Measurements from ENCODE around the gene PNKD. TPM values are rescaled to one million over a fixed set of nuclear protein-coding genes. Genes with fewer than 3 reads are reported as not detected.

The PNKD gene
- total and polyA plus RNA-seq, 2 experiments from 2014 or later: 28.2 to 83.3 TPM

DNA sequence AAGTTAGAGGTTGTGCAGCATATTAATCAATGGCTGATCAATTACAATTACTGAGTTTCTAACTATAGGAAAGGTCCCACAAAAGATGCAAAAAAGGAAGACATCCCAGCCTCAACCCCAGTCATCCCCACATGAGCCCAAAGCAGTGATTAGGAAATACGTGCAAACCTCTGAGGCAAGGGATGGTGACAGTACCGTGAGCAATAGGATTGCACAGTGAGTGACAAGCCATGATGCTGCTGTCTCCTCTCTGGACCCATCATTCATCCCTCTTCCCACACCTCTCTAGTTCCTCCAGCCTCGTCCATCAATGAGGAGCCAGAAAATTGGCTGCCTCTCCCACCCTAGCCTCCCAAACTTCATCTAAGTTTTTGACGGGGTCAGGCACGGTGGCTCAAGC is 107.7 kb downstream of the PNKD start:
- Histone ChIP-seq H3K36me3 (ENCODE audit: insufficient read depth) (no peaks in the 10 kb centered on the region), H3K27ac (ENCODE audit: low read depth) (no peak overlapping the region), H3K9me2 (ENCODE audit: insufficient read depth) (no peaks in the 10 kb centered on the region), H3K4me3 (no peak overlapping the region), H3K4me2 (no peak overlapping the region), H3K27me3 (ENCODE audit: insufficient read depth) (no peaks in the 10 kb centered on the region), H3F3A (replicated peaks; ENCODE audit: low read depth) (no peaks in the 10 kb centered on the region), H3K4me1 (ENCODE audit: insufficient read depth) (no peaks in the 10 kb centered on the region), H2AFZ (no peak overlapping the region), H4K20me1 (replicated peaks; ENCODE audit: insufficient read depth) (no peaks in the 10 kb centered on the region), H3K79me2 (replicated peaks; ENCODE audit: insufficient read depth) (no peaks in the 10 kb centered on the region)
- Mint-ChIP-seq H3K4me3 (no peak overlapping the region), H3K27me3 (ENCODE audit: insufficient read depth, low read depth, poor library complexity) (peaks cover 9% of the 10 kb centered on the region), H3K4me1 (no peaks in the 10 kb centered on the region), H3K9me3 (no peaks in the 10 kb centered on the region), H3K27ac (no peak overlapping the region), H3K36me3 (ENCODE audit: low read depth) (no peaks in the 10 kb centered on the region)
- DNase-seq (ENCODE audit: low spot score) (no peak), ATAC-seq (no peak)
- TF ChIP-seq POLR2AphosphoS5 (IDR thresholded peaks at IDR 0.05; ENCODE audit: low read depth): no peak
- TF ChIP-seq, protein P1, sequence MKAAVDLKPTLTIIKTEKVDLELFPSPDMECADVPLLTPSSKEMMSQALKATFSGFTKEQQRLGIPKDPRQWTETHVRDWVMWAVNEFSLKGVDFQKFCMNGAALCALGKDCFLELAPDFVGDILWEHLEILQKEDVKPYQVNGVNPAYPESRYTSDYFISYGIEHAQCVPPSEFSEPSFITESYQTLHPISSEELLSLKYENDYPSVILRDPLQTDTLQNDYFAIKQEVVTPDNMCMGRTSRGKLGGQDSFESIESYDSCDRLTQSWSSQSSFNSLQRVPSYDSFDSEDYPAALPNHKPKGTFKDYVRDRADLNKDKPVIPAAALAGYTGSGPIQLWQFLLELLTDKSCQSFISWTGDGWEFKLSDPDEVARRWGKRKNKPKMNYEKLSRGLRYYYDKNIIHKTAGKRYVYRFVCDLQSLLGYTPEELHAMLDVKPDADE (IDR thresholded peaks at IDR 0.05): no peak
- no peak for TF ChIP-seq EZH2 (IDR thresholded peaks at IDR 0.05; ENCODE audit: low read depth, unreplicated experiment)
- TF ChIP-seq STAT1 (IDR thresholded peaks at IDR 0.05; ENCODE audit: unreplicated experiment): no peak
- TF ChIP-seq JUNB (IDR thresholded peaks at IDR 0.05; ENCODE audit: unreplicated experiment): no peak
- no peak for TF ChIP-seq NANOG (IDR thresholded peaks at IDR 0.05; ENCODE audit: borderline replicate concordance)

DNA sequence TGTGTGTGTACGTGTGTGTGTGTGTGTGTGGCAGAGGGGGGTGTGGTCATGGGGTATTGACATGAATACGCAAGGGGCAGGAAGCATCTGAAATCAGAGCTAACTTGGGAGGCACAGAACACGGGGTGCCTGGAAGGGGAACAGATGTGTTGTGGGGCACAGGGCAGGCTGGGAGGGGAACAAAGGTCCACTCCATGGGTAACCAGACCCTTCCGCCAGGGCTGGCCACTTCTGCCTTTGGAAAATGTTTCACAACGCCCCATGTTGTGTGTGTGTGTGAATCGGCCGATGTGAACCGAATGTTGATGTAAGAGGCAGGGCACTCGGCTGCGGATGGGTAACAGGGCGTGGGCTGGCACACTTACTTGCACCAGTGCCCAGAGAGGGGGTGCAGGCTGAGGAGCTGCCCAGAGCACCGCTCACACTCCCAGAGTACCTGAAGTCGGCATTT is 111.6 kb downstream of the PNKD start, which contains the start of gene SLC11A1:
TSS of gene SLC11A1 (plus strand) at position 358 of the 451 bp plus-strand sequence. CDS start 96 bp downstream, outside the sequence.
- H3K36me3 Mint-ChIP-seq (ENCODE audit: low read depth): no peaks in the 10 kb centered on the region
- H3K27me3 ChIP-seq (ENCODE audit: insufficient read depth): peaks cover 17% of the 10 kb centered on the region
- H3K4me3 Mint-ChIP-seq: no peak within 1 kb of the TSS
- no peak within 1 kb of the TSS for H2AFZ ChIP-seq
- H3F3A ChIP-seq (replicated peaks; ENCODE audit: low read depth): no peaks in the 10 kb centered on the region; the same call in 1 of the 2 replicates
- H3K9me2 ChIP-seq (ENCODE audit: insufficient read depth): no peaks in the 10 kb centered on the region
- peaks cover 1% of the 10 kb centered on the region; the same call in 1 of the 3 replicates for H3K4me1 Mint-ChIP-seq
- H3K36me3 ChIP-seq (ENCODE audit: insufficient read depth): no peaks in the 10 kb centered on the region
- no peak within 1 kb of the TSS for H3K27ac Mint-ChIP-seq
- H3K4me3 ChIP-seq: no peak within 1 kb of the TSS
- TF ChIP-seq REST (IDR thresholded peaks at IDR 0.05; ENCODE audit: unreplicated experiment): no peak
- no peak for TF ChIP-seq CREB1 (CRISPR knock-in tag; IDR thresholded peaks at IDR 0.05; ENCODE audit: low read depth)
- TF ChIP-seq, protein P2, sequence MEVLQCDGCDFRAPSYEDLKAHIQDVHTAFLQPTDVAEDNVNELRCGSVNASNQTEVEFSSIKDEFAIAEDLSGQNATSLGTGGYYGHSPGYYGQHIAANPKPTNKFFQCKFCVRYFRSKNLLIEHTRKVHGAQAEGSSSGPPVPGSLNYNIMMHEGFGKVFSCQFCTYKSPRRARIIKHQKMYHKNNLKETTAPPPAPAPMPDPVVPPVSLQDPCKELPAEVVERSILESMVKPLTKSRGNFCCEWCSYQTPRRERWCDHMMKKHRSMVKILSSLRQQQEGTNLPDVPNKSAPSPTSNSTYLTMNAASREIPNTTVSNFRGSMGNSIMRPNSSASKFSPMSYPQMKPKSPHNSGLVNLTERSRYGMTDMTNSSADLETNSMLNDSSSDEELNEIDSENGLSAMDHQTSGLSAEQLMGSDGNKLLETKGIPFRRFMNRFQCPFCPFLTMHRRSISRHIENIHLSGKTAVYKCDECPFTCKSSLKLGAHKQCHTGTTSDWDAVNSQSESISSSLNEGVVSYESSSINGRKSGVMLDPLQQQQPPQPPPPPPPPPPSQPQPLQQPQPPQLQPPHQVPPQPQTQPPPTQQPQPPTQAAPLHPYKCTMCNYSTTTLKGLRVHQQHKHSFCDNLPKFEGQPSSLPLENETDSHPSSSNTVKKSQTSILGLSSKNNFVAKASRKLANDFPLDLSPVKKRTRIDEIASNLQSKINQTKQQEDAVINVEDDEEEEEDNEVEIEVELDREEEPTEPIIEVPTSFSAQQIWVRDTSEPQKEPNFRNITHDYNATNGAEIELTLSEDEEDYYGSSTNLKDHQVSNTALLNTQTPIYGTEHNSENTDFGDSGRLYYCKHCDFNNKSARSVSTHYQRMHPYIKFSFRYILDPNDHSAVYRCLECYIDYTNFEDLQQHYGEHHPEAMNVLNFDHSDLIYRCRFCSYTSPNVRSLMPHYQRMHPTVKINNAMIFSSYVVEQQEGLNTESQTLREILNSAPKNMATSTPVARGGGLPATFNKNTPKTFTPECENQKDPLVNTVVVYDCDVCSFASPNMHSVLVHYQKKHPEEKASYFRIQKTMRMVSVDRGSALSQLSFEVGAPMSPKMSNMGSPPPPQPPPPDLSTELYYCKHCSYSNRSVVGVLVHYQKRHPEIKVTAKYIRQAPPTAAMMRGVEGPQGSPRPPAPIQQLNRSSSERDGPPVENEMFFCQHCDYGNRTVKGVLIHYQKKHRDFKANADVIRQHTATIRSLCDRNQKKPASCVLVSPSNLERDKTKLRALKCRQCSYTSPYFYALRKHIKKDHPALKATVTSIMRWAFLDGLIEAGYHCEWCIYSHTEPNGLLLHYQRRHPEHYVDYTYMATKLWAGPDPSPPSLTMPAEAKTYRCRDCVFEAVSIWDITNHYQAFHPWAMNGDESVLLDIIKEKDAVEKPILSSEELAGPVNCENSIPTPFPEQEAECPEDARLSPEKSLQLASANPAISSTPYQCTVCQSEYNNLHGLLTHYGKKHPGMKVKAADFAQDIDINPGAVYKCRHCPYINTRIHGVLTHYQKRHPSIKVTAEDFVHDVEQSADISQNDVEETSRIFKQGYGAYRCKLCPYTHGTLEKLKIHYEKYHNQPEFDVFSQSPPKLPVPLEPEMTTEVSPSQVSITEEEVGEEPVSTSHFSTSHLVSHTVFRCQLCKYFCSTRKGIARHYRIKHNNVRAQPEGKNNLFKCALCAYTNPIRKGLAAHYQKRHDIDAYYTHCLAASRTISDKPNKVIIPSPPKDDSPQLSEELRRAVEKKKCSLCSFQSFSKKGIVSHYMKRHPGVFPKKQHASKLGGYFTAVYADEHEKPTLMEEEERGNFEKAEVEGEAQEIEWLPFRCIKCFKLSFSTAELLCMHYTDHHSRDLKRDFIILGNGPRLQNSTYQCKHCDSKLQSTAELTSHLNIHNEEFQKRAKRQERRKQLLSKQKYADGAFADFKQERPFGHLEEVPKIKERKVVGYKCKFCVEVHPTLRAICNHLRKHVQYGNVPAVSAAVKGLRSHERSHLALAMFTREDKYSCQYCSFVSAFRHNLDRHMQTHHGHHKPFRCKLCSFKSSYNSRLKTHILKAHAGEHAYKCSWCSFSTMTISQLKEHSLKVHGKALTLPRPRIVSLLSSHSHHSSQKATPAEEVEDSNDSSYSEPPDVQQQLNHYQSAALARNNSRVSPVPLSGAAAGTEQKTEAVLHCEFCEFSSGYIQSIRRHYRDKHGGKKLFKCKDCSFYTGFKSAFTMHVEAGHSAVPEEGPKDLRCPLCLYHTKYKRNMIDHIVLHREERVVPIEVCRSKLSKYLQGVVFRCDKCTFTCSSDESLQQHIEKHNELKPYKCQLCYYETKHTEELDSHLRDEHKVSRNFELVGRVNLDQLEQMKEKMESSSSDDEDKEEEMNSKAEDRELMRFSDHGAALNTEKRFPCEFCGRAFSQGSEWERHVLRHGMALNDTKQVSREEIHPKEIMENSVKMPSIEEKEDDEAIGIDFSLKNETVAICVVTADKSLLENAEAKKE (CRISPR knock-in tag; IDR thresholded peaks at IDR 0.05): no peak
- TF ChIP-seq EZH2 (IDR thresholded peaks at IDR 0.05; ENCODE audit: low read depth, unreplicated experiment): no peak
- TF ChIP-seq STAT1 (IDR thresholded peaks at IDR 0.05; ENCODE audit: unreplicated experiment): no peak
- no peak for TF ChIP-seq NANOG (IDR thresholded peaks at IDR 0.05; ENCODE audit: borderline replicate concordance)
- H3K9me3 Mint-ChIP-seq: no peaks in the 10 kb centered on the region
- peaks cover 4% of the 10 kb centered on the region; the same call in 1 of the 2 replicates for H3K4me1 ChIP-seq (ENCODE audit: insufficient read depth)
- H4K20me1 ChIP-seq (replicated peaks; ENCODE audit: insufficient read depth): no peaks in the 10 kb centered on the region
- DNase-seq (ENCODE audit: low spot score) (no peak), ATAC-seq (no peak)
- peaks cover 14% of the 10 kb centered on the region for H3K27me3 Mint-ChIP-seq (ENCODE audit: insufficient read depth, low read depth, poor library complexity)
- no peak within 1 kb of the TSS for H3K4me2 ChIP-seq
- no peaks in the 10 kb centered on the region for H3K79me2 ChIP-seq (replicated peaks; ENCODE audit: insufficient read depth)
- no peak within 1 kb of the TSS for H3K27ac ChIP-seq (ENCODE audit: low read depth)
